ENCODE results near the gene DPH6.
A peak's percentile ranks its signal among the peaks of the same experiment; 100 is the strongest.

DPH6 gene

GRCh38 chr15:35555244-35555643, 9.3 kb upstream of the DPH6 start:
- DNase-seq (ENCODE audit: insufficient read length, low spot score) (no peak), FAIRE-seq (no peak)
- no peak for TF ChIP-seq POLR2A (IDR thresholded peaks at IDR 0.05; ENCODE audit: low read depth, low read length)

- no peak for FAIRE-seq
- TF ChIP-seq POLR2A (IDR thresholded peaks at IDR 0.05; ENCODE audit: low read depth, low read length): no peak
- DNase-seq (ENCODE audit: insufficient read length, low spot score): no peak
Measured at GRCh38 chr15:35550957-35551356, 5.0 kb upstream of the DPH6 start.

GRCh38 chr15:35549567-35549966, 3.6 kb upstream of the DPH6 start:
- no peak for FAIRE-seq
- DNase-seq (ENCODE audit: insufficient read length, low spot score): no peak

GRCh38 chr15:35548435-35548834, 2.5 kb upstream of the DPH6 start:
- TF ChIP-seq POLR2A (IDR thresholded peaks at IDR 0.05; ENCODE audit: low read depth, low read length): no peak
- DNase-seq (ENCODE audit: insufficient read length, low spot score) (no peak), FAIRE-seq (no peak)

More at GRCh38 chr15:35549567-35549966, 3.6 kb upstream of the DPH6 start:
- no peak for TF ChIP-seq POLR2A (IDR thresholded peaks at IDR 0.05; ENCODE audit: low read depth, low read length)

- no peak for TF ChIP-seq POLR2A (IDR thresholded peaks at IDR 0.05; ENCODE audit: low read depth, low read length)
- FAIRE-seq (no peak), DNase-seq (ENCODE audit: insufficient read length, low spot score) (no peak)
Measured at GRCh38 chr15:35547775-35548364, 1.9 kb upstream of the DPH6 start.

GRCh38 chr15:35546511-35547381, 781 bp upstream of the DPH6 start:
- no peak for FAIRE-seq
- no peak for DNase-seq (ENCODE audit: insufficient read length, low spot score)
- no peak for TF ChIP-seq POLR2A (IDR thresholded peaks at IDR 0.05; ENCODE audit: low read depth, low read length)

- FAIRE-seq (peak; percentile 77), DNase-seq (ENCODE audit: insufficient read length, low spot score) (peak; percentile 20)
- TF ChIP-seq POLR2A (IDR thresholded peaks at IDR 0.05; ENCODE audit: low read depth, low read length): no peak
Measured at GRCh38 chr15:35545316-35545823, 595 bp downstream of the DPH6 start.

- FAIRE-seq (no peak), DNase-seq (ENCODE audit: insufficient read length, low spot score) (no peak)
- TF ChIP-seq POLR2A (IDR thresholded peaks at IDR 0.05; ENCODE audit: low read depth, low read length): no peak
Measured at GRCh38 chr15:35540885-35541284, 5.1 kb downstream of the DPH6 start.

GRCh38 chr15:35540021-35540420, 5.9 kb downstream of the DPH6 start:
- DNase-seq (ENCODE audit: insufficient read length, low spot score): no peak
- peak; percentile 15 for FAIRE-seq
- TF ChIP-seq POLR2A (IDR thresholded peaks at IDR 0.05; ENCODE audit: low read depth, low read length): no peak

GRCh38 chr15:35535365-35535916, 10.5 kb downstream of the DPH6 start:
- FAIRE-seq (no peak), DNase-seq (ENCODE audit: insufficient read length, low spot score) (no peak)
- no peak for TF ChIP-seq POLR2A (IDR thresholded peaks at IDR 0.05; ENCODE audit: low read depth, low read length)

- TF ChIP-seq POLR2A (IDR thresholded peaks at IDR 0.05; ENCODE audit: low read depth, low read length): no peak
- FAIRE-seq (peak; percentile 84), DNase-seq (ENCODE audit: insufficient read length, low spot score) (peak; percentile 33)
Measured at GRCh38 chr15:35533130-35534110, 12.5 kb downstream of the DPH6 start.

- DNase-seq (ENCODE audit: insufficient read length, low spot score): no peak
- no peak for FAIRE-seq
- TF ChIP-seq POLR2A (IDR thresholded peaks at IDR 0.05; ENCODE audit: low read depth, low read length): no peak
Measured at GRCh38 chr15:35530698-35531097, 15.3 kb downstream of the DPH6 start.

GRCh38 chr15:35529784-35530183, 16.2 kb downstream of the DPH6 start:
- DNase-seq (ENCODE audit: insufficient read length, low spot score): no peak

More at GRCh38 chr15:35529784-35530183, 16.2 kb downstream of the DPH6 start:
- TF ChIP-seq POLR2A (IDR thresholded peaks at IDR 0.05; ENCODE audit: low read depth, low read length): no peak
- FAIRE-seq: no peak

All from H54 (cell line).